ENCODE measurements around the gene SLC25A45.
A peak's percentile ranks its signal among the peaks of the same experiment; 100 is the strongest.
"Not testable (repeated sequence)": the region's sequence is repeated elsewhere in the genome, so short reads cannot be mapped to it uniquely, and the experiment has no call there.

SLC25A45 gene

DNA sequence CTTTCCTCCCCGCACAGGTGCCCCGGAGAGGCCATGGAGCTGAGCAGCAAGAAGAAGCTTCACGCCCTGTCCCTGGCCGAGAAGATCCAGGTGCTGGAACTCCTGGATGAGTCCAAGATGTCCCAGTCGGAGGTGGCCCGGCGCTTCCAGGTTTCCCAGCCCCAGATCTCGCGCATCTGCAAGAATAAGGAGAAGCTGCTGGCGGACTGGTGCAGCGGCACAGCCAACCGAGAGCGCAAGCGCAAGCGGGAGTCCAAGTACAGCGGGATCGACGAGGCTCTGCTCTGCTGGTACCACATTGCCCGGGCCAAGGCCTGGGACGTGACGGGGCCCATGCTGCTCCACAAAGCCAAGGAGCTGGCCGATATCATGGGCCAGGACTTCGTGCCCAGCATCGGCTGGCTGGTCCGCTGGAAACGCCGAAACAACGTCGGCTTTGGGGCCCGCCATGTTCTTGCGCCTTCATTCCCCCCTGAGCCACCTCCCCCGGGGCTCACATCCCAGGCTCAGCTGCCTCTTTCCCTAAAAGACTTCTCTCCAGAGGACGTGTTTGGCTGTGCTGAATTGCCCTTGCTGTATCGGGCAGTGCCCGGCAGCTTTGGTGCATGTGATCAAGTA is 26.6 kb downstream of the SLC25A45 start:
- DNase-seq = peak; percentile 60

DNA sequence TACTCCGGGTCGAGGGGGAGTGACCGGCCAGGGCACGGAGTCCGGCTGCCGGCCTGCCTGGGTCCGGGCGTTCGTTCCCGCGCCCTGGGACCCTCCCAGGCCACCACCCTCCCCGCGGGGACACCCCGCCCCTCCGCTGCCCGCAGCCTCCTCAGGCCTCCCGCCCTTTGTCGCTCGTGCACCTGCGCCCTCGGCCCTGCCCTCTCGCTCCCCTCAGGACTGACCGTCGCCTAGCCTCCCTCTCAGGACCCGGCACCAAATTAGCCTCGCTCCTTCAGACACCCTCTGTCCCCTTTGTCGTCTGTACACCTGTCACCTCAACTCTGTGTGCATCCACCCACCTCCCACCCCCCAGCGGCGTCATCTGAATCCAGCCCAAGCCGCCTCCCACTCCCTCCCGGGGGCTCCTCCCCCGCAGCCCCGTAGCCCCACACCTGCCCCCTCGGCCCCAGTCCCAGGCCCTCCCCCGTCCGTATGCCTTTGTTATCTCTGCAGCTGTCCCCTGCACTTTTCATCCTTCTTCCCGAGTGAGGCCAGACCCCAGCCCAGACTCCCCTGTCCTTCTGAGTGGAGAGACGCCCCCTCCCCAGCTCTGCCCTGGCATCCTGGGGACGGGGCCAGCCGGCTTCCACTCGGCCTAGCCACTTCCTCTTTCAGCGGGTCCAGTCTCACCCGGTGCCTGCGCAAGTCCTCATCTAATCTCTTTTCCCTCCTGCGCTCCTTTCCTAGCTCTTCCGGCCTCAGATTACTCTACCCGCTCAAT is 27.3 kb downstream of the SLC25A45 start:
- peak; percentile 72 for DNase-seq

DNA sequence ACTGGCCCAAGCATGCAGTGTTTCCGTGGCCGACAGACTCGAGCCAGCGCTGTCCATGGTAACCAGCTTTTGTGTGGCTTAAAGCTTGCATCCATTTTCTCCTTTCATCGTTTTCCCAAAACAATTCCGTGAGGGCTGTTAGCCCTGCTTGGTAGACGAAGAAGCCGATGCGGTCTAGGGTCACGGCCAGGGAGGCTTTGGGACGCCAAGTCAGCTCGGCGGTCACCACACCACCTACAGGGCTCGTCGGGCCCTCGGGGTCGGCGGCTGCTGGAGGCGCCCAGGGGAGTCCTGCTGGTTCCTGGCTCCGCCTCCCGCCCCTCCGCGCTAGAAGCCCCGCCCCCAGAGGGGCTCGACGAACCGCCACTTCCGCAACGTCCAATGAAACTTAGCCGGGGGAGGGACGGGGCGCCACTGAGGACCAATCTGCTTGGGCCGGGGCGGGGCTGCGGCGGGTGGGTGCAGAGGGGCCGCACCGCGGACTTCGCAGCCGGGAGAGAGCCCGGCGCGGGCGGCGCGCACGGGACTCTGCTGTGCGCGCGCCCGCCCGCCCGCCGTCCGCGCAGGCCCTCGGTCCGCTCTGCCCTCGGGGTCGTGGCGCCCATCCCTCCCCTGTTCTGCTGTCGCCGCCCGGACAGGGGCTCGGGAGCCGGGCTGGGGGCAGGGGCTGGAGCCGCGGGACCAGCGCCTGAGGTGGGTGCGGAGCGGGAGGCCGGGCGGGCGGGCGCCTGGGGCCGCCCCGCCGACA is 28.0 kb downstream of the SLC25A45 start, which contains the start of gene TIGD3:
Gene TIGD3 (plus strand): TSS at position 487 of the 748 bp plus-strand sequence. CDS start 1,058 bp downstream, outside the sequence.
- DNase-seq = peak; percentile 95

DNA sequence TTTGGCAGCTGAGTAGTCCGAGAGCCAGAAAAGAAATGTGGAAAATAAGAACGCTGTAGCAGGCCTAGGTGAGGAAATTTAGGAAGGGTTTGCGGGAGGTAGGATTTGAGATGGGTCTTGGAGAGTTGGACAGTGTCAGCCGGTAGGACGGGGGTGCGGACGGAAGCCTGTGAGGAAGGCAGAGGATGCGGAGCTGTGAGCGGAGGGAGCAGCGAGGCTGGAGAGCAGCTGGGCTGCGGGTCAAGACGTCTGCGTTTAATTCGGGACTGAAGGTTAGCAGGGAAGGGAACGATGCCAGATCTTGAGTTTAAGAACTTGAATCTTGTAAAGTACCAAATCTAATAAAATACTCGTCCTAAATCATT is 28.6 kb downstream of the SLC25A45 start:
- DNase-seq = no peak

DNA sequence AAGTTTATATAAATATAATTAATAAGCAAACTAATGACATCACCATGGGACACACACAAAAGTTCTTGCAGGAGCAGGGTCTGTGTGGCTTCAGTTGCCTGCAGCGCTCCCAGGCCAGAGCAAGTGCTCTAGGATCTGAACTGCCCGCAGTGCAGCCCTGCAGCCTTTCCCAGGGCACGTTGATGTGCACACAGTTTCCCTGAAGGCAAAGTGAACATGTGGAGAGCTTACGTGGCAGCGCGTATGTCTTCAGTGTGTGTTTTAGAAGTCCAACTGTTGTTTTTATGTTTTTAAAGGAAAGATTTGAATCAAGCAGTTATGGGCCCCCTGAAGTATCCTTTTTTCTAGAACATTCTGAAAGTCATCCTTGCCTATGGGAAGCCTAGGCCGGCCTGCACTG is 29.1 kb downstream of the SLC25A45 start:
- DNase-seq = no peak

DNA sequence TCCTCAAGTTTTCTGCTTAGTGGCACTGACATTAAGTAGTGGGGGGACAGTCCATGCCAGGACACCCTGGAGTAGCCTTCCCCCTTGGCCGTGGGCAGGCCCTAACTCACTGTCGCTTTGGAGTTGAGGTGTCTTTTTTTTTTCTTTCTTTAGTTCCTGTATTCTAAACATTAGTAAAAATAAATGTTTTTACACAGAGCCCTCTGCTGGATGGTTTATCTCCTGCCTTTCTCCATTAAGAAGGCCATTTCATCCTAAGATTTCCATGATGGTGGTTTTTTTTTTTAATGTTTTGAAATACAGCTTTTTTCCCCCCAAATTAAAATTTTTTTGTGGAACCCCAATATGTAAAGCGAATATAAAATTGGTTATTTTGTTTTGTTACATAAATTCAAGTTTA is 29.7 kb downstream of the SLC25A45 start:
- no peak for DNase-seq

DNA sequence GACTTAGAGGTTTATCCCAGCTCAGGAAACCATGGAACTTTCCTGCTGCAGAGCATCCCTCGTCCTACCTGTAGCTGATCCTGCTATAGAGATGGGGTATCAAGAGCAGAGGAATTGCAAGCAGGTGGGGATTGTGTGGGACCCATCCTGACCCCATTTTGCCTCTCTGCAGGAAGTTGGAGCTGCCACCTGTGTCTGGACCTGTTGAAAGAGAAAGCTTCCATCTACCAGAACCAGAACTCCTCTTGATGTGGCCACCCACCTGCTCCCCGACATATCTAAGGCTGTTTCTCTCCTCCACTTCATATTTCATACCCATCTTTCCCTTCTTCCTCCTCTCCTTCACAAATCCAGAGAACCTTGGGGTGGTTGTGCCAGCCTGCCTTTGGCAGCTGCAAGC is 30.9 kb downstream of the SLC25A45 start:
- DNase-seq = no peak

DNA sequence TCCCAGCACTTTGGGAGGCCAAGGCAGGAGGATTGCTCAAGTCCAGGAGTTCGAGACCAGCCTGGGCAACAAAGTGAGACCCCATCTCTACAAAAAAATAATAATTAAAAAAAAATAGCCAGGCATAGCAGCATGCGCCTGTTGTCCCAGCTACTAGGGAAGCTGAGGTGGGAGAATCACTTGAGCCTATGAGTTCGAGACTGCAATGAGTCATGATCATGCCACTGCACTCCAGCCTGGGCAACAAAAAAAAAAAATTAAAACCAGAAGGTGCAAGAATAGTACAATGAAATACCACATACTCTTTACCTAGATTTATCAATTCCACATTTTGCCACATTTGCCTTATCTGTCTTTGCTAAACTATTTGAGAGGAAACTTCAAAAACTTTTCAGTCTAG is 40.6 kb downstream of the SLC25A45 start:
- no peak for DNase-seq

DNA sequence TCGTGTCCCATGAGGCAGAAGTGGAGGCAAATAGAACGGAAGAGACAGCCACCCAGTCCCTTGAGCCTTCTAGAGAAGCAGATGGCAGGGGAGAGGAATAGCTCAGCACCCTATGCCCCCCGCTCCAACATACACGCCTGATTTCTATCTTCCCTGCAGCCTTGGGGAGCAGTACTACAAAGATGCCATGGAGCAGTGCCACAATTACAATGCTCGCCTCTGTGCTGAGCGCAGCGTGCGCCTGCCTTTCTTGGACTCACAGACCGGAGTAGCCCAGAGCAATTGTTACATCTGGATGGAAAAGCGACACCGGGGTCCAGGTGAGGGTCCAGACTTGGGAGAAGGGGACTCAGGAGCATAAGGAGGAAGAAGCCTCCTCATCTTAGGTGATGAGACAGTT is 42.2 kb downstream of the SLC25A45 start:
- no peak for DNase-seq

DNA sequence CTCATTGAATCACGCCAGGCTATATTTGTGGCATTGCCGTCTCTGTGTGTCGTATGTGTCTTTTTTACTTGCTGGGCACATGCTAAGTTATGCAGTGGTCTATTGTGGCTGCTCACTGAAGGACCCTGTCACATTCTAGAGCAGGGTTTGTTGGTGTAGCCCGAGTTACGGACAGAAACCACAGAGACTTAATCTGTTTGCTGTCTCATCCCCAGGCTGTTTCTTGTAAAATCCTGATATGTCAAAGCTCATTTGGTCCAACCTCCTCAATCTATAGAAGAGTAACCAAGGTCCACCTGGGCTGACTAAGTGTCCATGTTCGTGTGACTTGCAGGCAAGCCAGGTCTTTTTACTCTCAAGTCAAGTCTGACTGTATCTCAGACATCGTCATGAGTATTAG is 43.8 kb downstream of the SLC25A45 start:
- DNase-seq = no peak

DNA sequence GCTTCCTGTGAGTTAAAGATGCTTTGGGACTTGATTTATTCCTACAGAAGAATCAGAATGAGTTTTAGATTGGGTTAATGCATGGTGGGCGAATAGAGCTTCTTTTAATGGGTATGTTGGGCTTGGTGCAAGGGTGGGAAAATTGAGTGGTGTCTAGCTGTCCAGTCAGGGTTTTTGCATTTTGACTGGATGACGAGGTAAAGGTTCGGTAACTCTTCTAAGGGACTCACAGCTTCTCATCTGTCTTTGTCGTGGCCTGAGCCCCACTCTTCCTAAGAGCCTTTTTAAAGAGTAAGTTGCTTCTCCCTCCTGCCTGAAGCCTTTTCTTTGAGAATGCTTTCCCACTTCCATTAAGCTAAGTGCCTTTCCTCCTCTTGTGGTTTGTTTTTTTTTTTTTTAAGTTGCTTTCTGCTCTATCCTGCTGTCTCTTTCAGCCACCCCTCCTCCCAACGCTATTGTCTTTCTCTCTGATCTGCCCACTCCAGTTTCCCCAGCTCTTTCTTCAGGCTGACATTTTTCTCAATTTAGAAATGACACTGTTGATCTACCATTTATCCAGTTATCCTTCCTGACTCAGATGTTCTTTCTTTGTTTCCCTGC is 47.6 kb downstream of the SLC25A45 start:
- DNase-seq = peak; percentile 63

DNA sequence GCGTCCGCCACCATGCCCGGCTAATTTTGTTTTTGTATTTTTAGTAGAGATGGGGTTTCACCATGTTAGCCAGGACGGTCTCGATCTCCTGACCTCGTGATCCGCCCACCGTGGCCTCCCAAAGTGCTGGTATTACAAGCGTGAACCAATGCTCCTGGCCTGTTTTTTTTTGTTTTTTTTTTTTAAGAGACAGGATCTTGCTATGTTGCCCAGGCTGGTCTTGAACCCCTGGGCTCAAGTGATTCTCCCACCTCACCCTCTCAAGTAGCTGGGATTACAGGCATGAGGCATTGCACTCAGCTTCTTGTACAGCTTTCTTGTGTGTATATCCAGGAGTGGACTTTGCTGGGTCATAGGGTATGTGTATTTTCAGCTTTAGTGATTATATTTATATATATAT is 49.9 kb downstream of the SLC25A45 start:
- DNase-seq = not testable (repeated sequence)

DNA sequence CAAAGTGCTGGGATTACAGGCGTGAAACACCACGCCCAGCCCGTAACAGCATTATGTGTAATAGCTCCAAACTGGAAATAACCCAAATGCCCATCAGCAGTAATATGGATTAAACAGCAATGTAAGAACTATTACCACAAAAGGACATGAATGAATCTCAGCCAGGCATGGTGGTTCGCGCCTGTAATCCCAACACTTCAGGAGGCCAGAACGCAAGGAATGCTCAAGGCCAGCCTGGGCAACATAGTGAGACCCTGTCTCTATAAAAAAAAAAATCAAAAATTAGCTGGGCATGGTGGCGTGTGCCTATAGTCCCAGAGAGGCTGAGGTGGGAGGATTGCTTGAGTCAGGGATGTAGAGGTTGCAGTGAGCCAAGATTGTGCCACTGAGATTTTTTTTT is 51.9 kb downstream of the SLC25A45 start:
- DNase-seq = no peak

DNA sequence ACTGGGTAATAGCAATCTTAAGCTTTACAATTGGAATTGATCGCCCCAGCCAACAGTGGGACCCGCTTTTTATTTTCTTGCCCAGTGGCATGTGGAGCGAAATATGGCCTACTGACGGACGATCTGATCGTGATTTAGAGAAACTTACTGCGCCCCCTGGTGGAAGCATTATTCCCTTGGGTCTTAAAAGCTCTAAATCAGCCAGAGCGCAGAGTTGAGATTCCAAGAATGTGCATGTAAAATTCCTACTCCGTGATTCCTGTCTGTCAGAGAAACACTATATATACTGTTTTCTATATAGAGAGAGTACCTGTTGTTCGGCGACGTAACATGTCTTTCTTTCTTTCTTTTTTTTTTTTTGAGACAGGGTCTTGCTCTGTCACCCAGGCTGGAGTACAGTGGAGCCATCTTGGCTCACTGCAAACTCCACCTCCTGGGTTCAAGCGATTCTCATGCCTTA is 52.5 kb downstream of the SLC25A45 start:
- peak; percentile 80 for DNase-seq

DNA sequence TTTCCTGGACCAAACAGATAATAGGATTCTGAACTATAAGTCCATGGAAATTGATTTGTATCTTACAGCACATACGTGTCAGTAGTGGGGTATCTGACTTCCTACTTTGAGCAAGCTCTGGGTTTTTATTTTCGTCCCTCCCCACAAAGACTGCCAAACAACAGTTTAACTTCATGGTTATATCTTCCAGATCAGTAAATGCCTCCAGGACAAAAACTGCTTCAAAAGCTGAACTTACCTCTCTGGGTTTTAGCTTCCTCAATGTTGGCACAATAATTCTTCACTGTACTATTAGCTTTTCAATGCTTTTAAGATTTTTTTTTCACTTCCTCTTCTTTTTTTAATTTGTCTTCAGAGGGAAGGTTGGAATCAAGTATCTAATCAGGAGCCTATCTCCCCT is 53.0 kb downstream of the SLC25A45 start:
- no peak for DNase-seq

DNA sequence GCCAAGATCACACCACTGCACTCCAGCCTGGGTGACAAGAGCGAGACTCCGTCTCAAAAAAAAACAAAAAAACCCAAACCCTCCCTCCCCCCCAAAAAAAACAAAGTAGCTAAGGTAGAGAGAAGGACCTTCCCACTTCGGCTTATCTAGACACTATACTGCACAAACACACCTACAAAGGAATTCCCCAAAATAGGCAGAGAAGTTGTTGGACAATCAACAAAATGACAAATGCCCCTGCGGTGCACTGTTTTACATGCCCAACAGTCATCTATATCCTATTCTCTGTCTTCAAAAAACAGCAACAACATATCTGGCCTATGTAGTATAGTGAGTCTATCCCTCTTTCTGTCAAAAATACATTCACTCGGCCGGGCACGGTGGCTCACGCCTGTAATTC is 55.4 kb downstream of the SLC25A45 start:
- no peak for DNase-seq

DNA sequence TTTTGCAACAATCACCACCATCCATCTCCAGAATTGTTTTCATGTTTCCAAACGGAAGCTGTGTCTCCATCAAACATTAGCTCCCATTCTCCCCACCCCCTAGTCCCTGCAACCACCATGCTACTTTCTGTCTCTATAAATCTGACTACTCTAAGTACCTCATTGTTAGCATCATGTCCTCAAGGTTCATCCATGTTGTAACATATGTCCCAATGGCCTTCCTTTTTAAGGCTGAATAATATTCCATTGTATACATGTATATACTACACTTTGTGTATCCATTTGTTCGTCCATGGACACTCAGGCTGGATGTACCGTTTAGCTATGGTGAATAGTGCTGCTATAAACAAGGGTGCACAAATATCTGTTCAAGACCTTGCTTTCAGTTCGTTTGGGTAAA is 57.0 kb downstream of the SLC25A45 start:
- DNase-seq = no peak

Measured in DMS79 treated with DMSO at 0.1 percent for 48 hours (cell line).